ENCODE results near the gene EPHB2.
"Not testable (repeated sequence)": the region's sequence is repeated elsewhere in the genome, so short reads cannot be mapped to it uniquely, and the experiment has no call there.

- TF ChIP-seq POLR2A (IDR thresholded peaks at IDR 0.05; ENCODE audit: low read length), result not testable (repeated sequence)
- TF ChIP-seq, protein P1, sequence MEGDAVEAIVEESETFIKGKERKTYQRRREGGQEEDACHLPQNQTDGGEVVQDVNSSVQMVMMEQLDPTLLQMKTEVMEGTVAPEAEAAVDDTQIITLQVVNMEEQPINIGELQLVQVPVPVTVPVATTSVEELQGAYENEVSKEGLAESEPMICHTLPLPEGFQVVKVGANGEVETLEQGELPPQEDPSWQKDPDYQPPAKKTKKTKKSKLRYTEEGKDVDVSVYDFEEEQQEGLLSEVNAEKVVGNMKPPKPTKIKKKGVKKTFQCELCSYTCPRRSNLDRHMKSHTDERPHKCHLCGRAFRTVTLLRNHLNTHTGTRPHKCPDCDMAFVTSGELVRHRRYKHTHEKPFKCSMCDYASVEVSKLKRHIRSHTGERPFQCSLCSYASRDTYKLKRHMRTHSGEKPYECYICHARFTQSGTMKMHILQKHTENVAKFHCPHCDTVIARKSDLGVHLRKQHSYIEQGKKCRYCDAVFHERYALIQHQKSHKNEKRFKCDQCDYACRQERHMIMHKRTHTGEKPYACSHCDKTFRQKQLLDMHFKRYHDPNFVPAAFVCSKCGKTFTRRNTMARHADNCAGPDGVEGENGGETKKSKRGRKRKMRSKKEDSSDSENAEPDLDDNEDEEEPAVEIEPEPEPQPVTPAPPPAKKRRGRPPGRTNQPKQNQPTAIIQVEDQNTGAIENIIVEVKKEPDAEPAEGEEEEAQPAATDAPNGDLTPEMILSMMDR (IDR thresholded peaks at IDR 0.05), result not testable (repeated sequence)
These were observed 4.5 kb upstream of the EPHB2 start for GRCh38 chr1:22706100-22706499.
